HG02852 (cell line): Measurements from ENCODE around the gene LY9.

ENCODE experiments used
- ATAC-seq: cut with Tn5 transposase; IDR thresholded peaks from one replicate; pipeline ENCODE4 v1.9.1; 2021; ENCODE audit warnings: mild to moderate bottlenecking, moderate library complexity; ENCODE audit not compliant: unreplicated experiment

The LY9 gene

DNA sequence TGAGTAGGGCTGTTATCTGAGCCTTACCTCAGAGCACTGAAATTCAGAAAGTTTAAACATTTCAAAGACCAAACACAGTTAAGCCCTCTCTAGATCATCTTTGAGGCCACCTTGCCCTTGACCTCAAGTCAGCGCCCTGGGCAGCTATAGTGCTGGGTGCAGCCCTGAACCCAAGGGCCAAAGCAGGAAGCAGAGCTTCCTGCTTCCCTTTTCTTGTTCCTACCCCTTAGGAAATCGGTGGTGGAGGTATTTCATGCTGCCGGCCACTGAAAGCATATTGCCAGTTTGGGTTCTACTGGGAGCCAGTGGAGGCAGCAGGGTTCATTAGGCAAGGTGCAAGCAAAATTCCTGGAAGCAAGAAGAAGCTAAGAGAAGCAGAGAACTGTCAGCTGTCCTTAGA is 40.6 kb downstream of the LY9 start:
- ATAC-seq: no peak

DNA sequence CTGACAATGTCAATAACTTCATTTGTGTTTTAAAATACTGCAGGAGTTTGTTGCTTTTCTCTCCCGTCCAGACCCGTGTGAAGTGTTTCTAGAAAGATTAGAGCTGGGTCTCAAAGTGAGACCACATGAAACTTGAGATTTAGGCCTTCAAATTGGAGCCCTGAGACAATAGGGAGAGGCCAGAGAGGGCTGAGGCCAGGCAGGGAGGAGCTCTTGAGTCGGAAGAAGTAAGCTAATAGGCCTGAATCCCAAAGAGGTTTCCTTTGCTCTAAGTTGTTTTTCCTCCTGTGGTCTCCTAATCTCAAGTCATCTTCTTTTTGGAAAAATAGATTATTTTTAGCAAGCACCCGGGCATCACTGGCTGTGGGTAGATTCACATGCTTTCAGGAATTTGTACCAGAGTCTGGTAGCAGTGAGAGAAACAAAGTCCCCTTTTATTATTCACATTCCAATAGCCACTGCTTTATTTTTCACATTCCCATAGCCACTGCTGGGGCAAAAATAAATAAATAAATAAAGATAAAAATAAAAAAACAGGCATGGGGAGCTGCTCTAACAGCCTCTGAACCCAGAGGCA is 41.1 kb downstream of the LY9 start:
- ATAC-seq: no peak

- ATAC-seq: peak; percentile 82
Measured at GRCh38 chr1:160837558-160838205, 41.7 kb downstream of the LY9 start.

- no peak for ATAC-seq
Measured at GRCh38 chr1:160838888-160839287, 42.9 kb downstream of the LY9 start.

DNA sequence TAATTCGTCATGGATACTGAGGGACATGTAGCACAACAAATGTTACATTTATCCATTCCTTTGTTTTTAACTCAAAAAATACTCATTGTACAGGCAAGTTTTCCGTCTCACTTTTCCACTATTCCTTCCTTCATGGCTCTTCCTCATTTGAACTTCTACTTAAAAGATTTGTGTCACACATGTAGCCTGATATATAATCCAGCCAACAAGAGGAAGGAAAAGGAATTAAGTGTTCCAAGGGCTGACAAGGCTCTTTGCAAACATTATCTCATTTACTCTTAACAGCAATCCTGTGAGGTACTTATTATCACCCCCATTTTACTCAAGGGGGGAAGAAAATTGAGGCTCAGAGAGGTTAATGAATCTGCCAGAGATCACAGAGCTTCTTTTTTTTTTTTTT is 43.8 kb downstream of the LY9 start:
- ATAC-seq: no peak

DNA sequence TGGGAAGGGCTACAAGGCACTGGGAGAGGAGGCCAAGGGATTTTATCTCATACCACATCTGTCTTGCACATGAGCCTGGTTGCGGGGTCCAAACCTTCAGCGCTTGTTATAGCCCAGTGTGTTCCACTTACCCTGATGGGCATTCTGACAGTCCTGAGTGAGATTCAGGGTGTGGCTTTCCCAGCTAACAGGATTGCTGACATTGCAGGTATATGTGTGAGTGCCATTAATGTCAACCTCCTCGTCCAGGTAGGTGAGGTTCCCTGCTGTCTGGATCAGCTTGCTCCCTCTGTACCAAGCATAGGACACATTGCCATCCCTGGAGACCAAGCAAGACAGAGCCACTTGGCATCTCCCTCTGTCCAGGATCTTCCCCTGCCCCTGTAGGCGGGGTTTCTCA is 45.1 kb downstream of the LY9 start:
- ATAC-seq: no peak

GRCh38 chr1:160844447-160845232 is 48.7 kb downstream of the LY9 start:
- no peak for ATAC-seq

- ATAC-seq: no peak
Measured at GRCh38 chr1:160846281-160846680, 50.3 kb downstream of the LY9 start.

DNA sequence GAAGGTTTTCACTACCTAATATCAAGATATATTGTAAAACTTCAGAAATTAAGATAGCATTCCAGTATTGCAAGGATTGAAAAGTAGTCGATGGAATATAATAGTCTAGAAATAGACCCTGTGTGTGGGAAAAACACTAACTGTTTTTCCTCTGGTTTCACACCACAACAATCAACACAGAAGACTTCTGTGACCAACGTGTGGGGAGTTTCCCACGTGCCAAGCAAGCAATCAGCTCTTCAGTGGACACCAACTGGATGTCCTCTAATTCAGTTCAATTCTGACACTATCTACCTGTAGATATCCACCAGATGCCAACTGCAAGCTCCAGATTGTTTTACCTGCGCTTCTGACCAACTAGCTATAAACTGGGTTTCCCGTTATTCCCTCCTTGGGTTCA is 54.6 kb downstream of the LY9 start:
- ATAC-seq: no peak

GRCh38 chr1:160850993-160851392 is 55.0 kb downstream of the LY9 start:
- ATAC-seq: no peak

DNA sequence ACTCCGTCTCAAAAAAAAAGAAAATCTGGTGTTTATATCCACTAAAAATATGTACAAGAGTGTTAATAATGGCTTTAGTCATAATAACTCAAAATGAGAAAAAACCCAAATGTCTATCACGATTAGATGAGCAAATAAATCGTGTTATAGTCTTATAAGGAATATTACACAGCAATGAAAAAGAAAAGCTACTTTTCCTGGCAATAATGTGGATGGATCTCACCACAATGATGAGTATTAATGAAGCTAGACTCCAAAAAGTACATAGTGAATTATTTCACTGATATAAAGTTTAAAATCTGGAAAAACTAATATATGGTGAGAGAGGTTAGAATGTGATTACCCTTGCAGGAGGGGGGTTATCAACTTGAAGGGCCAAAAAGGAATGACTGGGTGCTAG is 57.0 kb downstream of the LY9 start:
- ATAC-seq: no peak

- no peak for ATAC-seq
Measured at GRCh38 chr1:160853754-160854153, 57.8 kb downstream of the LY9 start.

GRCh38 chr1:160855181-160855981 is 59.4 kb downstream of the LY9 start:
- peak; percentile 61 for ATAC-seq

DNA sequence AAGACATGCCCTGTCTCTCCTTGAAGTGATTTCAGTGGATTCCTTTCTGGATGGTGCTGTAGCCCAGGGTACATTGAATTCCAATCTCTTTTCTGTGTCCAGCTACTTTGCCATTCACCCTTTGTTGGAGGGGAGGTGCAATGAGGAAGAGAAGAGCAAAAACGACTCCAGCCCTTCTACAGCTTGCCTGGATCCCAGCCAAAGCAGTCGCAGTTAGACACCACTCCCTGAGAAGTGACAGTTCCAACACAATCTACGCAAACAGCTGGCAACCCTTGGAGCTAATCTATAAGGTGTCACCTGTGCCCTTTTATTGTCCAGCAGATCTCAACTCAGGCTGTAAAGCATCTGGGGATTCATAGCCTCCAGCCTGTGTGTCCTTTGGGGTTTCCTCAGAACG is 62.1 kb downstream of the LY9 start:
- no peak for ATAC-seq

DNA sequence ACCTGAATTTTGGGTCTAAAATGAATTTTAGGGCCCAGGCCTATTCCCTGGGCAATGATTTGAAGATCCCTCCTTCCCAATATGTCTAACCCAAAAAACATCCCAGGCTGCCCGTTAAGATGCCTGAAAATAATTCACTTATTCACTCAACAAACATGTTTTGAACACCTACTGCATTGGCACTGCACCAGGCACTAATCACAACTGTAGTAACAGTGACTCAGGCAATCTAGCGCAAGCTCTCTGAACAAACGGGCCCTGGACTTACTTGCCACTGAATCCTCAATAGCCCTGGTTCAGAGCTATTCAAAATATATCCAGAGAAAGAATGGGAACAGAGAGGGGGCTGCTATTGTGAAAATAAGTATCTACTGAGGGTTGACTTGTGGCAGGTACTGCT is 62.5 kb downstream of the LY9 start:
- ATAC-seq: no peak

- ATAC-seq: no peak
Measured at GRCh38 chr1:160859166-160859565, 63.2 kb downstream of the LY9 start.

DNA sequence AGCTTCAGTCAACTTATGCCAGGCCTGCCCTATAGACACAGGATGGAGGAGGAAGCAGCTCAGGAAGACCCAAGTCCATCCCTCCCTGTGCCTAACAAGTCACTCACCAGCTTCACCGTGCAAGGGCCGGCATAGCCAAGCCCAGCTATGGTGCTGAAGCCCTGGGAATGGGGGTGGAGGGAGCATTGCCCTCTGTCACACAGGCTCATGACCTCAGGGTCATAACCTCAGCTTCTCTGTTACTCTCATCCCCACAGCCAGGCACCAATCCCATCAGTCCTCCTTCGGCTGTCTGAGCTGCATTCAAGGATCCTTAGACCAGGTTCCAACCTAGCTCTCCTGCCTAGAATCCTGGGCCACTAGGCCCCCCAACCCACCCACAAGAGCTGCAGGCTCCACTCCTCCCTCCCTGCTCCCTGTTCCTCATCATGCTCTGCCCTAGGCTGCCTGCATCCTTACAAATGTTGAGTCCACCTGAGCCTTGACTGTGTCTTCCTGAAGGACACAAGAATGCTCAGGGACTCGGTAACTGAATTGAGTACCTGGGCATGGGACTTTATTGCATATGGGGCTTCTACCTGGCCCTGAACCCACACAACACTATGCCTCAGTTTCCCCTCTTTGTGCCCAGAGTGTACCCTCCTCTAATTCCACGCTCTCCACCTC is 65.0 kb downstream of the LY9 start:
- ATAC-seq: no peak

GRCh38 chr1:160862203-160863060 is 66.5 kb downstream of the LY9 start, which contains the start of gene CD244:
Gene CD244, minus strand, starts transcription at chr1:160862887. Its CDS starts 210 bp downstream, at chr1:160862677.
- peak; percentile 93 for ATAC-seq

DNA sequence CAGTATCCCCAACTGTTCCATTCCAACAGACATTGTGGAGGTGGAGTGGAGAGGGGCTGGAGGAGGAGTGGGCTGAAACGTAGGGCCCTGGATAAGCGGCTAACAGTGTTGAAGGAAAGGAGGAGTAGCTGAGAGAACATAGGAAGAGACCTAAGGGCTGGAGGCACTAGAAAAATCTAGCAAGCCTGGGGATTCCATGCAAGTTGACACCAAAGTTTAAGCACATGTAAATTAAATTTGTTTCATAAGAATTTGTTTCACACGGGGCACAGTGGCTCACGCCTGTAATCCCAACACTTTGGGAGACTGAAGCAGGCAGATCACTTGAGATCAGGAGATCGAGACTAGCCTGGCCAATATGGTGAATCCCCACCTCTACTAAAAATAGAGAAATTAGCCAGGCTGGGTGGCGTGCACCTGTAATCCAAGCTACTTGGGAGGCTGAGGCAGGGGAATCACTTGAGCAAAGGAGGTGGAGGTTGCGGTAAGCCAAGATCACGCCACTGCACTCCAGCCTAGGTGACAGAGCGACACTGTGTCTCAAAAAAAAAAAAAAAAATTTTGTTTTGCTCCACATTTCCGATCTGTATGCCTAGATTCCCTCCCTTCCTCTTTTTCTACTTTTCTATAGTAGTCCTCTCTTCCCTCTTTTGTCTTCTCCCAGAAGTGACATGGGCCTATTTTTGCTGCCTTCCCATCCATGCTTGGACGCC is 67.2 kb downstream of the LY9 start:
- no peak for ATAC-seq
